KOPT-K1 (cell line): ENCODE measurements around the gene PLEKHA5.

ENCODE experiments used
- H3K27ac ChIP-seq: fragments of 200-600 bp; sonication (generic); 2 replicates; pipeline ENCODE4 v1.5.1; 2016; ENCODE audit warnings: antibody characterized with exemption, mild to moderate bottlenecking, low read depth, low read length; ENCODE audit not compliant: poor library complexity, severe bottlenecking
- H3K36me3 ChIP-seq: fragments of 200-600 bp; sonication (generic); 2 replicates; pipeline ENCODE4 v1.5.1; 2017; ENCODE audit warnings: antibody characterized with exemption, mild to moderate bottlenecking, low read length, moderate library complexity; ENCODE audit not compliant: insufficient read depth
- H3K9me3 ChIP-seq: fragments of 200-600 bp; sonication (generic); 2 replicates; pipeline ENCODE4 v1.5.1; 2017; ENCODE audit warnings: antibody characterized with exemption, low read length, mild to moderate bottlenecking; ENCODE audit not compliant: insufficient read depth, poor library complexity, severe bottlenecking

Gene PLEKHA5

DNA sequence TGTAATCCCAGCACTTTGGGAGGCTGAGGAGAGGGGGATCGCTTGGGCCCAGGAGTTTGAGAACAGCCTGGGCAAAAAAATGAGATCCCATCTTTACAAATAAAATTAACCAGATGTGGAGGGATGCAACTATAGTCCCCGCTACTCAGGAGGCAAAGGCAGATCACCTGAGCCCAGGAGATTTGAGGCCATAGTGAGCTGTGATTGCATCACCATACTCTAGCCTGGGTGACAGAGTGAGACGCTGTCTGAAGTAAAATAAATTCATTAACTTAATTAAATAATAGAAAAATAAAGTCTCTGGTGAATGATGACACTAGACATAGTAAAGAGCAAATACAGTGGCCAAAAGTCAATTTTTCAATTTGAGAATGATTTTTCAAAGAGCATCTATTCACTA, 16.1 kb upstream of the PLEKHA5 start:
- no peaks in the 10 kb centered on the region for H3K9me3 ChIP-seq
- no peaks in the 10 kb centered on the region for H3K36me3 ChIP-seq
- H3K27ac ChIP-seq, result no peak overlapping the region

DNA sequence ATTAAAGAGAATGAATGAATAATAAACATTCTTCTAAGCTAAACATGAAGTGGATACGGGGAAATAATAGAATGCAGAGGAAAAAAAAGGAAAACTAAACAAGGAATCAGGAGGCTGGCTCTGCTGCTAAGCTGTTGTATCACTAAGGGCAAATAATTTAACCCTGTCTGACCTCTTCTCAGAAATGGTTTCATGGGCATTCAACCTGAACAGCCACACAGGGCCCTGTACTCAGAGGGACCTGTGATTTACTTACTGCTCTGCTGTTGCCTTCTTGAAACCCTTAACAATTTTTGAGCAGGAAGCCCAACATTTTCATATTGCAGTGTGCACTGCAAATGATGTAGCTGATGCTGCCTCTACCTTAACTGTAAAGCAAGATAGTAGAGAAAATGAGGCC, 14.2 kb upstream of the PLEKHA5 start:
- H3K27ac ChIP-seq, result no peak overlapping the region
- no peaks in the 10 kb centered on the region for H3K36me3 ChIP-seq
- no peaks in the 10 kb centered on the region for H3K9me3 ChIP-seq

DNA sequence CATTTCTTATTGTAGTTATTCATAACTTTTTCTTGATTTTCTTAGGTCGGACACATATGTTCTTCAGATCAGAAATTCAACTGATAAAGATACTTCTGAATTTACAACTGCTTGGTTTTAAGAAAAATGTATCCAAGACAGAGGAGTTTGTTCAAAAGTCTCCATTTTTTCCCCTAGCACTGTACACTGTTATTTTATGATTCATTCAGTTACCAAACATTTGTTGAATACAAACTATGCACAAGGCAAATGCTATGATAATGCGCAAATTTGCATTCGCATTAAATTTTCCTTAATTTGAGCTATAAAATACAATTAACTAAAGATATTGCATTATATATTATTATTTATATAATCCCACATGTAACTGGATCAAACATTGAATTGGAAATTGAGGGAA, 10.1 kb upstream of the PLEKHA5 start:
- Histone ChIP-seq H3K36me3 (no peaks in the 10 kb centered on the region), H3K27ac (no peak overlapping the region), H3K9me3 (no peaks in the 10 kb centered on the region)

DNA sequence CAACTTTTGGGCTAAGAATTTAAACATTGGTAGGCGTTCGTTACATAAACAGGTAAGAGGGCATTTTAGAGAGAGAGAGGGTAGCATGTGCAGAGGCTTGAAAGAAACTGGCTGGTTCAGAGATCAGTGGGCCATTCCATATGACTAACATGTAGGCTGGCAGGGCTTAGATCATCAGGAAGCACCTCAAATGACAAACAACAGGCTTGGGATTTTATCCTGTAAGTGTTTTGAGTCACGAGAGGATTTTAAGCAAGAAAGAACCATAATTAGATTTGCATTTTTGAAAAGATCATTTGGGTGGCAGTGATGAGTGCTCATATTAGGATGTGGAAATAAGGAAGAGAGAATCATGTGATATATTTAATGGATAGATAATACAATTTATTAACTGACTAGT, 8.7 kb upstream of the PLEKHA5 start:
- no peaks in the 10 kb centered on the region for H3K9me3 ChIP-seq
- H3K36me3 ChIP-seq, result no peaks in the 10 kb centered on the region
- H3K27ac ChIP-seq, result no peak overlapping the region

DNA sequence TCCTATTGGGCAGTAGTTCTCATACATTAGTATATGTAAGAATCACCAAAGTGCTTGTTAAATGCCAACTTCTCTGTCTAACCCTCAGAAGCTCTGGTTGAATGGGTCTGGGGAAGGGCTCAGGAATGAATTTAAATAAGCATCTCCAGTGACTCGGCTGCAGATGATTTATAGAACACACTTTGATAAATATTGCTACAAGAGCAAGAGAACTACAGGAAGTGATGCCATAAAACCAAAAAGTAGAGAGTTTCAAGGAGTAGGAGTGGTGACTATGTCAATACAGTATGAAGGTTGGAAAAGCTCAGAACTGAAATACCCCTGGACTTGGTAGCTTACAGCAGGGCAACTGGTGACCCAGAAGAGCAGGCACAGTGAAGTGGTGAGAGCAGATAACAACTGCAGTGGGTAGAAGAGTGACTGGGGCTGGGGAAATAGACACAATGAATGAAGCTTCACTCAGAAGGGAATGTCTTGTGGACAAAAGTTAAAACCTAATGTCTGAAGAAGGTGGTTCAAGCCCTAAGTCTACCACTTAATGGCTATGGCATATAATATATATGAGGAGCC, 8.0 kb upstream of the PLEKHA5 start:
- Histone ChIP-seq H3K9me3 (no peaks in the 10 kb centered on the region), H3K36me3 (no peaks in the 10 kb centered on the region), H3K27ac (no peak overlapping the region)

DNA sequence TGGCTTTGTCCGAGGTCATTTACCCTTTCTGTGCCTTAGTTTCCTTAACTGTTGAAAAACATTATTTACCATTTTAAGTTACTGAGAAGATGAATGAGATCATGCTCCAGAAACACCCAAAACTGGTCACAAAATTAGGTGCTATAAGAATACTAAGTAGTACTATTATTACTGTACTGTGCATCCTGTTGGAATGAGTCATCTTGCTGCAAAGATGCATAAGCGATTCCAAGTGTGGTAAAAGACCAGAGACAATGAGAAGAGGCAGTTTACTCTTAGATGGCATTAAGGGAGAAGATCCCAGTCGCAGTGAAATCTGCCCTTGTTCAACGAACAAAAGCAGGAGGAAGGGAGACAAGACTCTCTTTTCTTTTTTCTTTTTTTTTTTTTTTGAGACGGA, 4.2 kb upstream of the PLEKHA5 start:
- Histone ChIP-seq H3K9me3 (peaks cover 11% of the 10 kb centered on the region), H3K36me3 (no peaks in the 10 kb centered on the region), H3K27ac (no peak overlapping the region)

DNA sequence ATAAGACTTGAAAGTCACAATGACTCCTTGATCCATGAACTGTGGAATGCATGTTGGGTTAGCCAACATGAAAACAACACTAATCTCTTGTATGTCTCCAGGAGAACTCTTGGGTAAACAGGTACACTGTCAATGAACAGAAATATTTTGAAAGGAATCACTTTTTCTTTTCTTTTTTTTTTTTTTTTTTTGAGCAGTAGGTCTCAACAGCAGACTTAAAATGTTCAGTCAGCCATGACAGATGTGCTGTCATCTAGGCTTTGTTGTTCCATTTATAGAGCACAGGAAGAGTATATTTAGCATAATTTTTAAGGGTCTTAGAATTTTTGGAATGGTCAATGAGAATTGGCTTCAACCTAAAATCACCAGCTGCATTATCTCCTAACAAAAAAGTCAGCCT, 2.3 kb upstream of the PLEKHA5 start:
- no peaks in the 10 kb centered on the region for H3K36me3 ChIP-seq
- peaks cover 11% of the 10 kb centered on the region for H3K9me3 ChIP-seq
- H3K27ac ChIP-seq, result no peak overlapping the region

DNA sequence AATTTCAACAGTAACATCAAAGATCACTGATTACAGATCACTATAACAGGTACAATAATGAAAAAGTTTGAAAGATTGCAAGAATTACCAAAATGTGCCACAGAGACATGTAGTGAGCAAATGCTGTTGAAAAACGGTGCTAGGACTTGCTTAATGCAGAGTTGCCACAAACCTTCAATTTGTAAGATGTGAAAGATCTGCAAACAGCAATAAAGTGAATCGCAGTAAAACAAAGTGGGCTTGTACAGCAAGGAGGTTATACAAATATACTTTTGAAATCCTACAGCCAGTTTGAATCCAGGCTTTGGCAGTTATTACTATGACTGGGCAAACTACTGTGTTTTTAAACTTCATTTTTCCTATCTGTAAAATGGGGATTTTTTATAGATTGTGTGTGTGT, 1.0 kb upstream of the PLEKHA5 start:
- Histone ChIP-seq H3K27ac (no peak overlapping the region), H3K9me3 (peaks cover 11% of the 10 kb centered on the region), H3K36me3 (no peaks in the 10 kb centered on the region)

DNA sequence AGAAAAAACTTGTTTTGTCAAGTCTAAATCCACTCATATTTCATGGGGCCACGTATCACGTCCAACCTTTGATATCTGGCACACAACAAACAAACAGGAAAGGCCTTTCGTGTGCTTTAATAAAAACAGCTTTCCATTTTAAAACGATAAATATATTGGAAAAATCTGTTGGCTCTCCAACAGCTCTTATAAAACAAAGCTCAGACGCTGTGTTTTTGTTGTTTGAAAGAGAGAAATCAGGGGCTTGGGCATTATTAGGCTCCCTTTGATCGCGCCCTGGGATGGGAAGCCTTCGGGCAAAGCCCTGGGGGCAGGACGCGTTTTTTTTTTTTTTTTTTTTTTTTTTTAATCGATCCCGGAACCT, 429 bp upstream of the PLEKHA5 start:
- Histone ChIP-seq H3K36me3 (no peaks in the 10 kb centered on the region), H3K9me3 (peaks cover 11% of the 10 kb centered on the region), H3K27ac (no peak overlapping the region)

DNA sequence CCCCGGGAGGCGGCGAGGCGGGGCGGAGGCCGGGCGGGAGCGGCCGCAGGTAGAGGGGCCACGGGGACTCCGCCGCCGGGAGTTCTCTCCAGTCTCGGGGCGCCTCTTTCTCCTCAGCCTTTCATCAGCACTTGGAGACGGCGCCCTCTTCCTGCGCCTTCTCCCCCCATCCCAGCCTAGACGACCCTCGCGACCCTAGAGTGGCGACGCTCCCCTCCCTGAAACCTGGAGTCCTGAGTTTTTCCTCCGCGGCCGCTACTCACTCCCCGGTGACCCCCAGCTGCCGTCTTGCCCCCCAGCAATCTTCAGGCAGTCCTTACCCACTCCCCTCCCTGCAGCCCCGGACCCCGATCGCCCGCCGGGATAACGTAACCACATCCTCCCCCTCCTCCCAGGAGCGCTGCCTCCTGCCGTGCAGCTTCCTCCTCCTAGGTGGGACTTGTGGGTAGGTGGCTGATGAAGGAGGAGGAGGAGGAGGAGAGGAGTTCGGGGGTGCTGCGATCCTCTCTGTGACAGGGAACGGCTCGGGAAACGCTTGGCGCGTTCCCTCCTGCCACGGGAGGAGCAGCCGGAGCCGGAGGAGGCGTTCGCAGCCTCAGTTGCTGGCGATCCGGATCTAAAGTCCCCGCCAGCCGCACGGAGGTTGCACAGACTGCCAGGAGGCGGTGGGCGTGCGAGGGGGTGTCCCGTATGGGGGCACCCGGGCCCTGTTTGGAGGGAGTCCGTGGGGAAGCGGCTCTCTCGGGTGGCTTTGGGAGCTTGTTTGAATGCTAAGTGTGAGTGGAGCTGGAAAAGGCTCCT, 891 bp downstream of the PLEKHA5 start:
- Histone ChIP-seq H3K36me3 (no peaks in the 10 kb centered on the region), H3K27ac (peak overlapping the region; percentile 43), H3K9me3 (peaks cover 11% of the 10 kb centered on the region)

DNA sequence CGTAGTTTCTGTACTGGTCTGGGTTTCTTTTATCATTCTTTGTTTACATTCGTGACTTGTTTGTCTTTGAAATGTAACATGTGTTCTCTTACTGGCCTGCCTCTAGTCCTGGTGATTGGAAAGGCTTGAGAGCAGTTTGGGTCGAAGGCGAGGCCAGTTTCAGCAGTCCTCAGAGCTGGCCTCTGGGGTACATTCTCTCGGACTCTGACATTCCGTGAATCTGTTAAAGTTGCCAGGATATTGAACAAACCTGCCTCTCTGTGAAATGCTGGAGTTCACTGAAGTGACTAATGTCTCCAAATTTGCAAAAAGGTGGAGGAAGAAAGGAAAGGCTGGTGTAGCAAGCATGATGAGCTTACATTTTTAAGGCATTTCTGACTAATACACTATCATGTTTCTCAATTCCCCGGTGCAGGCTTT, 1.5 kb downstream of the PLEKHA5 start:
- Histone ChIP-seq H3K27ac (peak overlapping the region; percentile 43), H3K36me3 (no peaks in the 10 kb centered on the region), H3K9me3 (peaks cover 11% of the 10 kb centered on the region)

DNA sequence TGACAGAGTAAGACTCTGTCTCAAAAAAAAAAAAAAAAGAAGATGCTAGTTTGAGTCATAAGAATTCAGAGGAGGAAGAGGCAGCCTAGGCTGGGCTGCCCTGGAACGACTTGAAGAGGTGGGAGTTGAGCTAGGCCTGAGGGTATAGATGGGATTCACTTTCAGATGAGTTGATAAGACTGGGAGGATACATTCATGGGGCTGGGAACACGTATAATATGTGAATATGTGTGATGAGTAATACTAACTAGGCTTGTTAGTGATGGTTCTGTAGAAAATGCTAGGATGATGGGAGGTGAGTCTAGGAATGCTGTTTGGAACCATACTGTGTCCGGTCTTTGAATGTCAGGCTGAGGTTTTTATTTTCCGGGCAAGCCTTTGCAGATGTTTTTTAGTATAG, 9.0 kb downstream of the PLEKHA5 start:
- no peaks in the 10 kb centered on the region for H3K9me3 ChIP-seq
- H3K27ac ChIP-seq, result no peak overlapping the region
- no peaks in the 10 kb centered on the region for H3K36me3 ChIP-seq

DNA sequence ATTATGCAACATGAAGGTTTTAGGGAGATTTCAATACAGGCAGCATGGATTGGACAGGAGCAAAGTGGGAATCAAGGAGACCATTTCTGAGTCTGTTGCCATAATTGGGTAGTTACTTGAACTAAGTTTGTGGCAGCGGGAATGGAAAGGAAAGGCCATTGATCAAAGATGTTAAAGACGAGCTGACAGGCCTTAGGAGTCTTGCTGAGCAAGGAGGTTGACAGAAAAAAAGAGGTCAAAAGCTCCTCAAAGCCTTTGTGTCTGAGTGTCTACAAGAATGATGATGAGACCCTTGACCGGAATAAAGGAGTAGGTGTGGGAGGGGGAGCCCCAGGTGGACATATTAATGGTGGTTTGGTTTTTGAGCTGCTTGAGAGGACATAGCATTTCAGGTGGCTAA, 9.4 kb downstream of the PLEKHA5 start:
- Histone ChIP-seq H3K9me3 (no peaks in the 10 kb centered on the region), H3K27ac (no peak overlapping the region), H3K36me3 (no peaks in the 10 kb centered on the region)

DNA sequence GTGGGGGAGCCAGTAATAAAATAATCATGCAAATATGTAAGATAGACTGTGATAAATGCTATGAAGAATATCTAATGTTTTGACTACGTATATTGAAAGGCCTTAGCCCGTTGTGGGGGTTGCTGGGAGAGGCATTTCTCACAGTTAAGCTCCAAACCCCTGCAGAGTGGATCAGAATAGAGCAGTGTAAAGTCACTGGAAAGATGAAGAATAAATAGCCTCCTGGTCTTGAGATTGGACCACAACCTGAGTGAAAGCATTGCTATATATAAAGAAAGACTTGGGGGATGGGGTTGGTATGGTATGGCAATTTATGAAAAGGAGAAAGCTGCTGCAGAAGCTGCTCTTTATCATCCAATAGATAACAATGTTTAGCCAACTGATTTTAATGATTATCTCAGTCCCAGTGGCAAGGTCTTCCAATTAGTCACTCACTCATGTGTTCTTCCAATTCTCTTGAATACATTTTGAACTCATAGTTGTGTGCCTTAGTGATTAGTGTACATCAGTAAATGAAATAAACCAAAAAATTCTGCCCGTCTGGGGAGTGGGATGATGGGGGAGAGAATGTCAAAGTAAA, 10.2 kb downstream of the PLEKHA5 start:
- Histone ChIP-seq H3K36me3 (no peaks in the 10 kb centered on the region), H3K27ac (no peak overlapping the region), H3K9me3 (no peaks in the 10 kb centered on the region)

DNA sequence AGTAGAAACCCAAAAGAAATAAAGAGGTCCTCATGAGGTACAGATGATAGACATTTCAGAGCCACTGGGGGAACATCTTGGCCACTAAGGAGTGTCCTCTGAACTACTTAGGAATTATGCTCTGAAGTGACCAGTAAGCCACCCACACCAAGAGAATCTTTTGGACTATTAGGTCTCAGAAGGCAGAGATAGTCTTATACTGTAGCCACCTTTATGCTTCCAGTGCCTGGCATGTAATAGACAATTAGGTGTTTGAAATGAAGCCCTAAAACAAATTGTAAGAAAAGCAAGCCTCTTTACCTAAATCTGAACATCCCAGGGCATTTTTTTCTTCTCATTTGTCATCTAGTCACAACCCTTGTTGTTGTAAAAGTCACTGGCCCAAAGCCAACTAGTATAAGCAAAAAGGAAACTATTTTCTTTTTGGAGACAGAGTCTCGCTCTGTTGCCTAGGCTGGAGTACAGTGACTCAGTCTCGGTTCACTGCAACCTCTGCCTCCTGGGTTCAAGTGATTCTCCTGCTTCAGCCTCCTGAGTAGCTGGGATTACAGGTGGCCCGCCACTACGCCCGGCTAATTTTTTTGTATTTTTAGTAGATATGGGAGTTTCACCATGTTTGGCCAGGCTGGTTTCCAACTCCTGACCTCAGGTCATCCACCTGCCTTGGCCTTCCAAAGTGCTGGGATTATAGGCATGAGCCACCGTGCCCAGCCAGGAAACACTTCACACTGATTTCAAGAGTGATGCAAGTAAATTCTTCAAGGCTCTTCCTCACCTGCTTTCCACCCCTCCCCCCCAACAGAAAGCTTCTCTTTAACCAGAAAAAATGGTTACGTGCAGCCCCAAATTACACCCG, 11.1 kb downstream of the PLEKHA5 start:
- H3K27ac ChIP-seq, result no peak overlapping the region
- H3K9me3 ChIP-seq, result no peaks in the 10 kb centered on the region

More for the DNA sequence above, 11.1 kb downstream of the PLEKHA5 start:
- H3K36me3 ChIP-seq, result no peaks in the 10 kb centered on the region
